GM18858 (cell line): ENCODE results near the gene MOCS1.

Experiments used
- ATAC-seq: cut with Tn5 transposase; IDR thresholded peaks from one replicate; pipeline ENCODE4 v1.9.1; 2021; ENCODE audit not compliant: unreplicated experiment

Gene MOCS1

DNA sequence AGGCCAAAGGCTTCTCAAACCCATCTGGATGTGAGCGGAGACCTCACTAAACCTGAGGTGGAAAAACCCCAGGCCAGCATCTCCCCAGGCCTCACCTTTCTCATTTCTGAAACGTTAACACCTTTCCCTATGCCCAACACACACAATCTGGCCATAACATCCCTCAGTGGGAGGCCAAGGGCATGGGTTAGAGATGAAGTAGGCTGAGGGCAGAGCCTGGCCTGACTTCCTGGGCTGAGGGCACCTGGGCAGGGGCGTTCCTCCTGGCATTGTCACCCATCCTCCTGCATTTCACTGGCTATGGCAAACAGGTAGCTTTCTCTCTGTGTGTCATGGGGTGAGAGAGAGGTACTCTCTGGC is 8.4 kb downstream of the MOCS1 start:
- no peak for ATAC-seq

DNA sequence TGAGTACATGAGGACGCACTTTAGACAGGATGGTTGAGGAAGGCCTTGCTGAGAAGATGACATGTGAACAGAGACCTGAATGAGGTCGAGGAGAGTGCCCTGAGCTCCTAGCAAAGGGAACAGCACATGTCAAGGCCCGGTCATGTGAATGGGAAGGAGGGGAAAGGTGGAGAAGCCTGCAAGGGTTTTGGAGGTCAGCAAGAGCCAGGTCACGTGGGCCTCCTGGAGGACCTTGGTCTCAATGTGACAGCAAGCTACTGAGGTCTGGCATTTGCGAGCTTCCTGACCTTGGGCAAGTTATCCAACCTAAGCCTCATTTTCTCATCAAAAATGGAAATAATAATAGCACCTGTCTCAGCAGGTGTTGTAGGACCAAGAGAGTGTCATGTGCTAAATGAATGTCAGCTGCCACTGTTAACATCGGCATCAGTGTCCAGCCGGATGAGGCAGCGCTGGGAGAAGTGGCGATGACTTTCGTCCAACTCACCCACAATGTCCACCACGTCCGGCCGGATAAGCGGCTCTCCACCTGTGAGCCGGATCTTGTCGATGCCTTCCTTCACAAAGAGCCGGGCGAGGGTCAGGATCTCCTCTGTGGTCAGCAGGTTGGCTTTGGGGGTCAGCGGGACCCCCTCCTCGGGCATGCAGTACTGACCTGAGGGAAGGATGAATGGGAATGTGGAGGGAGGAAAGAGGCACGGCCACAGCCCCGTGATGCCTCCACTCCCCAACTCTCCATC is 8.9 kb downstream of the MOCS1 start:
- no peak for ATAC-seq

DNA sequence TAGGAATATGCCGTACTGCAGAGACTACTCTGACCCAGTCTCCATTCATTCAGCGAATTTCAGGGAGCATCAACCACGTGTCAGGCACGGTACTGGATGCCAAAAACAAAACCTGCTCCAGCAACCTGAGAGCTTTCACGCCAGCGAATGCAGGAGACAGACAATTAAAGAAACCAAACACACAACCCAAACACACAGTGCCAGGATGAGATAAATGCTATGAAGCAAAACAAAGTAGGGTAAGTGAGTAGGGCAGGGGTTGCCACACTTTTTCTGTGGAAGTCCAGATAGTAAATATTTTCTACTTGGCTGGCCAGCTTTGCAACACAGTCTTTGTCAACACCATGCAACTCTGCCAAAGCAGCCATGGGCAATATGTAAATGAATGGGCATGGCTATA is 10.0 kb downstream of the MOCS1 start:
- no peak for ATAC-seq

DNA sequence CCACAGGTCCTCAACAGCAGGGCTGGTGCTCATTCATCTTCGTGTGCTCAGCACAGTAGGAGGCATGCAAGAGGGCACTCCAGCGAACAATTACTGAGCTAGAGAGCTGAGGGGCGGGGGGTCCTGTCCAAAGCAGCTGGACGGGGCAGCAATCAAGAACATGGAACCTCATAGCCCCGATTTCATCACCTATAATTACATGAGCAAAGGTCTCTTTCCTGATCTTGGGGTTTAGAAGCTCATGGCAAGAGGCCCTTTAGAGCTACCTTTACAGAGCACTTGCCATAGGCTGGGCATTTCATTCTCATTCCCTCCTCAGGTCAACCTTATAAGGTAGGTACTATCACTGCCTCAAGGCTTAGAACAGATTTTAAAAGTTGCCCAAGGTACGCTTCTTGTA is 10.4 kb downstream of the MOCS1 start:
- ATAC-seq = no peak

DNA sequence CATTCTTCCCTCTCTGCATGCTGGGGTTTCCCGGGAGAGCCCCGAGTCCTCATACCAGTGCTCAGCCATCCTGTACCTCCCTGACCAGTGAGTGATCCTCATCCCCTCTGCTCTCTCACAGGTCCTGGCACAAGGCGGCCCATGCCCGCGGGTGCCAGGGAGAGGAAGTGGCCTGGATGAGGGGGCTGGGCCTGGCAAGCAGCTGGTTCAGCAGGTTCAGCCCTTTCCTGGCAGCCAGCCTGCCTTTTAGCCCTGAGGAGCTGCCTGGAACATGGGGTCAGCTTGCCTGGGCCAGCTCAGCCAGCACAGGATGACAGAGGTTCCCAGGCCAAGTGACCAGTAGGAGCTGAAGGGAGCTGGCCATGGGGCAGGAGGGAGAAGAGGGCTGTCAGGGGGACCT is 10.9 kb downstream of the MOCS1 start:
- no peak for ATAC-seq

DNA sequence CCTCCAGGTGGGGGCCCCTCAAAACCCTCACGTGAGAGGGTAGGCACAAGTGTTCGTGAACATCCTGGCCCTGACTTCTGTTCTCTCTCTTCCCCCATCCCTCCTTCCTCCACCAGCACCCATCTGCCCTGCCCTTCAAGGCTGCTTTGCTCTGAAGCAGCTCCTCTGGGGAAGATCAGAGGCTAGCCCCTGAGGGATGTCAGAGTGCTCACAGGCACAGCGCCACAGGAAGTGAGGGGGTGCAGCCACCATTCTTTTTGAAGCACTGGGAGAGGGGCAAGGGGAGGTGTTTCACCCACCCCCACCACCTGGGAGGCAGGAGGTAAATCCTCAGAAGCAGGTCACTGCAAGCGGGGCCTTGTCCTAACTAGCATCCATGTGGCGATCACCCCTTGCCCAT is 11.4 kb downstream of the MOCS1 start:
- no peak for ATAC-seq

DNA sequence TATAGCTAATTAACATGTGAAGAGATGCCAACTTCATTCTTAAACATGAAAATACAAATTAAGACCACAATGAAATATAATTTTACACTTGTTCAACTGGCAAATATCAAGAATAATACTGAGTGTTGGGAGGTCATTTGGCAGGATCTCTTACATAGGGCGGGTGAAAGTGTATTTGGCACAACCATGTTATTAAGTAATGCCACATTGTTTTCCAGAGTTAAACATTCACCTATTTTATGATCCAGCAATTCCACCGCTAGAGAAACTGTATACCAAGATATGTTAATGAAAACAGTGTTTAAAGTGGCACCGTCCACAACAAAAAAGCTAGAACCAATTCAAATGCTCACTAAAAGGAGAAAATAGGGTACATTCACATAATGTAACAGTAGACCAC is 14.1 kb downstream of the MOCS1 start:
- ATAC-seq = no peak

DNA sequence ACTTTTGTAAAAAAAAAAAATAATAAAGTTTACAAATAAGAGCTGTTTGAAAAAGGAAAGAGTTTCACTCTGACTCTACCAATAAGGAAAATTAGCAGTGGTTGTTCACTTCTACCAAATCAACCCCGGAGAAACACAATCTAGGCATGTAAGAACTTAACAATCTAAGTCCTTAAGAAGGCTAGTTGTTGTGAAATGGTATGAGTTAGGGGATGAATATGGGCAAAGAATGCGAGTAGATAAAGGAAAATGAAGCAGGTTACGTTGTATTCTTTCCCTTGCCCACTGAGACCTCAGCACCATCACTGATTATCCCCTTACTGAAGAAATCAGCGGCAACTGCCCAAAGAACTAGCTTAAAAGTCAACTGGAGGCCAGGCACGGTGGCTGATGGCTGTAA is 15.4 kb downstream of the MOCS1 start:
- ATAC-seq = no peak

DNA sequence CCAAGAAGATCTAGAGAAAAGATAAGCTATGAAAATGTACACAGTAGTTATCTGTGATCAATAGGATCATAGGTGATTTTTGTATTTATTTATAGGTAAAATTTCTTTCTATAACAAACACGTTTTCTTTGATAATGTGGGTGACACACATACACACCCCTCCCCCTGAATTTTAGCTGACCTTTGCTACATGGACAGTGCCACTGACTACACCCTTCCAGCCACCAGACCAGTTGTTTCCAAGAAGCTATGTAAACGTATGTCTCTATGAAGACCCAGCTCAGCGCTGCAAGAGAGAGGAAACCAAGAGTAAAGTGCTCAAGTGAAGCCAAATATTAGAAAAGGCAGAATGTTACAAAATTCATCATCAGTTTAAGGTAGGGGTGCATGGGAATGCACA is 16.3 kb downstream of the MOCS1 start:
- no peak for ATAC-seq

DNA sequence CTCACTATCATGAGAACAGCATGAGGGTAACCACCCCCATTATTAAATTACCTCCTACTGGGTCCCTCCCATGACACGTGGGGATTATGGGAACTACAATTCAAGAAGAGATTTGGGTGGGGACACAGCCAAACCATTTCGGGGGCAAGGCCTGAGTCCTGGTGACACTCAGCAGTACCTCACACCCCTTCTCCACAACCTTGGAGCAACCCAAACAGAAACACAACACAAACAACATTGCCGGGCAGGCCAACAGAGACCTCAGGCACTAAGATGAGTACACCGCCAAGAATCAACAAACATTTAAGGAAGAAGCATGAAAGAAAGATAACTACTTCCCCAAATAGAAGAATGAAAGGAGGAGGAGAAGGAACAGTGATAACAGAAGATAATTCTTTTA is 16.9 kb downstream of the MOCS1 start:
- ATAC-seq = no peak

DNA sequence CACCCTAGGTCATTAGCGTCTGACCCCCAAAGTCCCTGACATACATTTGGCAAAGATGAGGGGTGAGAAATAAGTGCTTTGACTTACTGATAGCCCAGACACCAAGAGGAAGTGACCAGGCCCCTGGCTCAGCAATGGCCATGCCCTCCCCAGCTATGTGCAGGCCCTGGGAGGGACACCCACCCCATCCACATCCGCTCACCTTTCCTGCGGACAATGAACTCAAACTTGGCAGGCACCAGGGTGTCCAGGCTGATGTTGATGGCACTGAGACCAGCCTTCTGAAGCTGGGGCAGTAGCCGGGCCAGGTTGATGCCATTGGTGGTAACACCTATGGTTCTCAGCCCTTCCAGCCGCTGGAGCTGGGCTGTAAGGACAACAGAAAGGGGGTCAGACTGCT is 18.4 kb downstream of the MOCS1 start:
- no peak for ATAC-seq

DNA sequence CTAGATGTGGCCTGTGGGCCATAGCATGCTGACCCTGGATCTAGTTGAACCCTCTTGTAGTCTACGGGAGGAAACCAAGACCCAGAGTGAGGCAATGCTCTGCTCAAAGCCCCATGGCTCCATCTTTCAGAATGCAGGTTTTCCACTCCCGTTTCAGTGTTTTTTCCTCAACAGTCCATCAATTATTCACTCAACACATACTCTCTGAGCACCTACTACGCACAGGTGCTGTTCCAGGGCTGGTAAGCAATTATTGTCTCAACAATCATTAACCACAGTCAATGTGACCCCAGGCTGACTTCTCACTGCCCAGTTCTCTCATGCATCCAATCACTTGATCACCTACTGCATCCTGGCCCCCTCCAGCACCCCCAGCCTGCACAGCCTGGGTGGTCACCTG is 20.0 kb downstream of the MOCS1 start:
- ATAC-seq = no peak

DNA sequence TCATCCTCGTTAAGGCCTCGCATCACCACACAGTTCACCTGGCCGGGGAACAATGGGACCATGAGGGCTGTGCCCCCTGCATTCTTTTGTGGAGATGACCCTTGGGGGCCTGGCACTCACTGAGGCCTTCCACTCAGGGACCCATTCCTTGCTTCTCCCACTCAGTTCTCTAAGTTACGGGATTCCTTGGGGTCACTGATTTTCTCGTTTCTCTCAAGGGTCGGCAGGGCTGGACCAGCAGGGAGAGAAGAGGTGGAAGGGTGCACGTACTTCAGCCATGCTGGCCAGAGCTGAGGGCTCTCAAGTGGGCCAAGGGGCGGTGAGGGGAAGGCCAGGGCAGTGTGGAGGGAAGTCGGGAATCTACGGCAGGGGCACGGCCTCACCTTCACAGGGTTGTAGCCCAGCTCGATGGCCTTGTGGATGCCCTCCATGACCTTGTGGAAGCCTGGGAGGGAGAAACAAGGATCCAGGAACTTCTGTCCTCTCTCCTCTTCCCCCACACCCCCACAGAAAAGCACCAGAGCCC is 20.8 kb downstream of the MOCS1 start:
- ATAC-seq = no peak

DNA sequence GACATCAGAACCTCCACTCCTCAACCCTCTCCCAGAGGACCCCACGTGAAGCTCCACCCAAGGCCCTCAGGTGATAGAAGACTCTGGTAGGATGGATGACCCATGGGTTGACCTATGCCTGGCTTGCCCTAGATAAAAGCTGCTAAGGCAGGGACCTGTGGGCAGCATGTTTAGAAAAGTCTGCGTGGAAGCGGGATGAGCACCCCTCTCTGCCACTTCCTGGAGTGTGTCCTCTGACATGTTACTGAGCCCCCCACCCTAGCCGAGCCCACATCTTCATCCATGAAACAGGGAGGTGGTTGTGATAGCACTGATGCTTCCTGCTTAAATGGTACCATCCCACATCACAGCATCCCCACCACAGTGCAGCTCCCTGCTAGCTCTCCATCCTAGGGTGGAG is 21.8 kb downstream of the MOCS1 start:
- ATAC-seq = no peak

DNA sequence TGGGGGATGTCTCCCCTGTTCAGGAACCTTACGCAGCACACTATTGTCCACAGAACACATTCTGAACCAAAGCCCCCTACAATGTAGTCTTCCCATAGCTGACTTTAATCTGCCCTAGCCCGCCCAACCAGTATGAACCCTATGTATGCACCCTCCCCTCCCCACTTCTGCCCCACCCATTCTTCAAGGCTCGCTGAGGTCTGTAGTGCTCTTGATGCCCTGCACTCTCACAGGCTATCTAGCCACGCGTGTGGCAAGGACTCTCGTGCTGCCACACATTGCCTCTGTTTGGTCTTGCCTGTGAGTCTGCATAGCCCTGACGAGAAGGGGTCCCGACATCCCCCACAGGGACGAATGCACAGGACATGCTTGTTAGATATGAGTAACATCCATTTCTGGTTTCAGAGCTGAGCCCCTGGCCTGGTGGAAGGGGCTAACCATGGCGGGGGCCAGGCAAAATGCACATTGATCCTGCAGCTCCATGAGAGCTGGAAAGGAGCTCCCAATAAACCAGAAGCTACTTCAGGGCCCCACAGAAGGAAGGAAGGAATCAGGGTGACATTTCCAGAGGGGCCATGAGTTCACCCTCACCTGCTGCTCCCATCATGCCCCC is 22.6 kb downstream of the MOCS1 start:
- no peak for ATAC-seq

DNA sequence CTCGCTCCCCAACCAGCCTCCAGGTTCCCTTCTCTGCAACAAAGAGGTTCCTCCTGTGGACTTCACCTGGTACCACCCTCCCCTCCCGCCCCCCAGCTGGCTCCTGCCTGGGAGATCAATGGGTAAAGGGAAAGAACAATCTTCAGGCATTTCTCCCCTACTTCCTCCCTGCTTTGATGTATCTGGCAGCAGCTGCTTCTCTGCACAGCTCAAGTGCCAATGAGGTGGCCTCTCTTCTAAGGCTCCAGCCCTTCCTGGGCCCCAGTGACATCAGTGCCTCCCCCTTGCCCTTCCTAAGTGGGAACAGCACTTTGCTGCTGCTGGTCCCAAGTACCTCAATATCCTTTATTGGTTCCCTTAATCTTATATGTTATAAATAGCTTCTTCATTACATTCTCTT is 23.5 kb downstream of the MOCS1 start:
- no peak for ATAC-seq

DNA sequence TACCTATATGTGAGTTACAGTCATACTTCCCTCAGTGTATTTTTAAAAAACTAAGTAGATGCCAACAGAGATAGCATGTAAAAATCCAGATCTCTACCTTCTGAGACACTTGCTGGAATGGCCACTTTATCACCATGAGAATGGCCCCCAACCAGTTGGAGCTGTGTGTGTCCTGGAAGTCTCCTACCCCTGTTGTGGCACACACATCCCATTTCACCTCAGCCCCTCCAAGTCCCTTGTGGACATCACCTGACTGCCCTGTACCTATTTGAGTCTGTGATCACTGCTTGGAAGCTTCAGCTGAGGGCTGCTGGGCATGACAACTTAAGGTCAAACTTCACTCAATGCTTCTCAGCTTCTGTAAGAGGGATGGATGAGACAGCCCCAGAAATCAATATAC is 24.1 kb downstream of the MOCS1 start:
- no peak for ATAC-seq

DNA sequence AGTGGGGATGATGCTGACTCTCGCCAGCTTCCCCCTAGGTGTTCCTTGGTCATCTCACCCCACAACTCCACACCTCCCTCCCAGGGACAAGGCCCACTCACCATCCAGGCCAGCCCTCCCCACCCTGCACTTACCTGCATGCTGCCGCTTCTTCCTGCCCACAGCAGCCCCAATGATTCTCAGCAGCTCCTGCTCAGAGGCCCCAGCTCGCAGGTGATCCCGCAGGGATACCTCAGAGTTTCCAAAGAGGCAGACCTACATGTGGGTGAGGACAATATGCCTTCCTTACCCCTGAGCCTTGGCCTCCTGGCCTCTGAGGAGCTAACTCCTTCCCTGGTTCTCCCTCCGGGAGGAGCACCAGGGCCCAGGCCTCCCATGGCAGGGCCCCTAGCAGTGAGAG is 24.6 kb downstream of the MOCS1 start:
- ATAC-seq = no peak

DNA sequence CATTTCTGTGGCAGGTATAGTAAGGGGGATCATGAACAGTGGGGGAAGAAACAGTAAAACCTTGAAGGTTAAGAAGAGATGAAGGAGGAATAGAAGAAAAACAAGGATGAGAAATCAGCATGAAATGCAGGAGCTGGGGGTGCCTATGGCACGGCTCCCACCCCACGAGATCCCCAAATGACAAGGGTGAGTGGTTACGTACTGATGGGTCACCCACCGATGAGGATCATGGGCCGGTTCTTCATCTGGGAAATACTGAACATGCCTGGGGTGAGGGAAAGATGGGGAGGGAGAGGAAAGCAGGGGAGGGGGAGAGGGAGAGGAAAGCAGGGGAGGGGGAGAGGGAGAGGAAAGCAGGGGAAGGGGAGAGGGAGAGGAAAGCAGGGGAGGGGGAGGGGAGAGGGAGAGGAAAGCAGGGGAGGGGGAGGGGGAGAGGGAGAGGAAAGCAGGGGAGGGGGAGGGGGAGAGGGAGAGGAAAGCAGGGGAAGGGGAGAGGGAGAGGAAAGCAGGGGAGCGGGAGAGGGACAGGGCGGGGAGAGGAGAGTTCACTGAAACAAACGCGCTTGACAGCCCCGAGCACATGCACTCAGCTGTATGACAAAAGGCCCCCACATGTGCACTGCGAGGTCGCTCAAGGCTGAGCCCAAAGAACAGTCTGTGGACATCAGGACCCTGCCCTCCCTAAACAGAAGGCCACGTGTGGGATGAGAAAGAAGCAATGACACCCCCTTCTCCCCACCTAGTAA is 25.3 kb downstream of the MOCS1 start:
- no peak for ATAC-seq

DNA sequence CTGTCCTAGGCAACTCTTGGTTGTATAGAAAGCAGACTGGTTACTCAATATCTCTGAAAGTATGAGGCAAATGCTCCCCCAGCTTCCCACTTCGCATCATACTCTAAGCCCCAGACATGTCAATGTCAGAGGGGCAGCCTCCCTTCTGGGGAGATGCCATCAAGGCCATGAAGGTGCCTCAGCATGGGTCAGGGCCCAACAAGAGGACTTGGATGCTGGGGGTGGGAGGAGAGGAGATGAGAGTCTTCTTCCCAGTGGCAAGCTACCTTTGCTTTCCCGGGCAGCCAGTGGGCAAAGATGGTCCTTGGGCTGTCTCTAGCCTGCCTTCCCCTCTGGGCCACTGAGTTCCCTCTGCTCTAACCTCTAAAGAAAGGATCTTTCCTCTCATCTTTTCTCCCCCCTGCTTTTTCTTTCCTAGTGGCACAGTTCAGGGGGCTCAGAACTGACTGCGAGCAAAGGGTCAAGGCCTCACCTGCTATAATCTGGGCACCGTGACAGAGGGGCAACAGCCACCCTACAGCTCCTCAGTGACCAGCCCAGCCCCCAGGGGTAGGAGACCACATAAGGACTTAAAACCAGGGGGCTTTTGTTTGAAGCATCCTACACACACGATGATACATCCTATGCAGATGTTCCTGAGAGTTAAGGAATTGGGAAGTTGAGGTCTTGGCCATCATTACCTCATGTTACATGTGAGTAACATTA is 26.2 kb downstream of the MOCS1 start:
- ATAC-seq = no peak

DNA sequence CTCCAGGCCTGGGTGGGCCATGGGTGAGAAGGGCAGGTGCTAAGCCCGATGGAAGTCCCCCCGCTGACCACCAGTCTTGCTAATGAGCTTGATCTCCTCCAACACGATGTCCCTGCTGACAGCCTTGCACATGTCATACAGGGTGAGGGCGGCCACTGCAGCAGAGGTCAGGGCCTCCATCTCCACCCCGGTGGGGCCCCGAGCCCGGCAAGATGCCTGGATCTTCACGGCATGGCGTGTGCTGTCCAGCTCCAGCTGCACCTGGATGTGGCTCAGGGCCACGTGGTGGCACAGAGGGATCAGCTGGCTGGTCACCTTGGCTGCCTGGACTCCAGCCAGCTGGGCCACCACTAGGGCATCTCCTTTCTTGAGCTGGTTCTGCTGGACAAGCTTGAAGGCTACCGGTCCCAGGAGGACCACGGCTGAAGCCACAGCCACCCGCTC is 27.9 kb downstream of the MOCS1 start:
- ATAC-seq = no peak

DNA sequence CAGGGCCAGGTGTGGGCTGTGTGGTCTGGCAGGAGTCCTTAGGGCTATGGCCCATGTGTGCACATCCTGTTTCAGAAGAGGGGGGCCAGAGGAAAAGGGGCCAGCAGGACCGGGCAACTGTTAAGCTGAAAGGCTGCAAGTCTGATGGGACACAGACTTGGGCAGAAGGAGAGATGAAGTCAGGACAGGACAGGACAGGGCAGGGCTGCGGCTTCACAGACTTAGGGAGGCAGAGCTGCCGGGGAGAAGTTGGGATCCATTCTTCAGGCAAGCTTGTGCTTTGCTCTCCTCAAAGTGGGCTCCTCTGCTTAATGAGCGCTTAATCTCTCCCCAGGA is 28.7 kb downstream of the MOCS1 start:
- ATAC-seq = no peak
